A549 (cell line): ENCODE measurements around the gene CNGA1.

Source experiments
- HEYL ChIP-seq: fragments of 250-450 bp; sonication (Bioruptor Pico); IDR thresholded peaks from 2 replicates; pipeline ENCODE4 v1.8.0; 2021; ENCODE audit warnings: mild to moderate bottlenecking, moderate library complexity
- JUN ChIP-seq, 2 experiments: fragments of >200 bp; sonication (Bioruptor Twin); formaldehyde crosslinking; IDR thresholded peaks; 2 replicates in 1 of 2; 3 replicates in 1 of 2; pipeline ENCODE4 v1.6.1; 2016 to 2017
- MYC ChIP-seq: IDR thresholded peaks from 2 replicates; pipeline ENCODE4 v1.6.1; 2012; ENCODE audit warnings: mild to moderate bottlenecking, inconsistent platforms, low read length, improper control_type of control experiment, borderline replicate concordance
- RAD21 ChIP-seq, 2 experiments: fragments of >200 bp in 1 of 2; sonication (Bioruptor Twin) in 1 of 2; formaldehyde crosslinking in 1 of 2; IDR thresholded peaks in 1 of 2; conservative IDR thresholded peaks in 1 of 2; 2 replicates in 1 of 2; 3 replicates in 1 of 2; pipeline ENCODE4 v1.6.1; 2012 to 2018; ENCODE audit warnings: inconsistent platforms in 1 of 2
- RNF2 ChIP-seq: fragments of 200-600 bp; sonication (generic); IDR thresholded peaks from 2 replicates; pipeline ENCODE4 v1.6.1; 2016; ENCODE audit warnings: low read depth, mild to moderate bottlenecking, antibody characterized with exemption, moderate library complexity, borderline replicate concordance
- ZSCAN20 ChIP-seq: fragments of 250-450 bp; sonication (Bioruptor Pico); IDR thresholded peaks from 2 replicates; pipeline ENCODE4 v1.8.0; 2022; ENCODE audit warnings: mild to moderate bottlenecking, moderate library complexity
- TF ChIP-seq, protein P1 (sequence below): fragments of >200 bp; sonication (Bioruptor Twin); formaldehyde crosslinking; IDR thresholded peaks from 3 replicates; pipeline ENCODE4 v1.5.1; 2016
- TF ChIP-seq, protein P2 (sequence below): IDR thresholded peaks from 2 replicates; pipeline ENCODE4 v1.6.1; 2012; ENCODE audit warnings: low read depth, borderline replicate concordance
- TF ChIP-seq, protein P3 (sequence below): fragments of 450-650 bp; IDR thresholded peaks from 2 replicates; pipeline ENCODE4 v1.6.1; 2014; ENCODE audit warnings: antibody characterized with exemption

DNA sequence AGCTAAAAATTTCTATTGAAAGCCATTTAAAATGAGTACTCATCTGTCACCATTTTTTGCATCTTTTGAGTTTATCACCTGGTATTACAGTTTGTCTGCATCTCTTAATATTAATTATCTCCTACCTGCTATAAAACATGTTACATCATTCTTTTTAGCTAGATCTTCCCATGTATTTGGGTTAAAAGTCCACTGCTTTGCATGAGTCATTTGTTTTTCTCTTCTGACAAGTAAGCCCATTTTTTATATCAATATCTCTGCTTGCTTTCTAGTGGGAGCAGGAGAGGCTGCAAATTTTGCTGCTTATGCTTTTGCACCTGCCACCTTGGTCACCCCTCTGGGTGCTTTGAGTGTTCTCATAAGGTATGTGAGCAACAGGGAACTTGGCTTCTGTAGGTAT, 16.2 kb upstream of the CNGA1 start:
- TF ChIP-seq, protein P1, sequence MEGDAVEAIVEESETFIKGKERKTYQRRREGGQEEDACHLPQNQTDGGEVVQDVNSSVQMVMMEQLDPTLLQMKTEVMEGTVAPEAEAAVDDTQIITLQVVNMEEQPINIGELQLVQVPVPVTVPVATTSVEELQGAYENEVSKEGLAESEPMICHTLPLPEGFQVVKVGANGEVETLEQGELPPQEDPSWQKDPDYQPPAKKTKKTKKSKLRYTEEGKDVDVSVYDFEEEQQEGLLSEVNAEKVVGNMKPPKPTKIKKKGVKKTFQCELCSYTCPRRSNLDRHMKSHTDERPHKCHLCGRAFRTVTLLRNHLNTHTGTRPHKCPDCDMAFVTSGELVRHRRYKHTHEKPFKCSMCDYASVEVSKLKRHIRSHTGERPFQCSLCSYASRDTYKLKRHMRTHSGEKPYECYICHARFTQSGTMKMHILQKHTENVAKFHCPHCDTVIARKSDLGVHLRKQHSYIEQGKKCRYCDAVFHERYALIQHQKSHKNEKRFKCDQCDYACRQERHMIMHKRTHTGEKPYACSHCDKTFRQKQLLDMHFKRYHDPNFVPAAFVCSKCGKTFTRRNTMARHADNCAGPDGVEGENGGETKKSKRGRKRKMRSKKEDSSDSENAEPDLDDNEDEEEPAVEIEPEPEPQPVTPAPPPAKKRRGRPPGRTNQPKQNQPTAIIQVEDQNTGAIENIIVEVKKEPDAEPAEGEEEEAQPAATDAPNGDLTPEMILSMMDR: no peak
- TF ChIP-seq RAD21 (conservative IDR thresholded peaks at IDR 0.05 in 1 of 2, IDR thresholded peaks at IDR 0.05 in 1 of 2) (no peak), RNF2 (no peak), HEYL (CRISPR knock-in tag) (no peak), JUN (IDR thresholded peaks at IDR 0.05) (no peak), MYC (no peak), ZSCAN20 (no peak)
- TF ChIP-seq, protein P2, sequence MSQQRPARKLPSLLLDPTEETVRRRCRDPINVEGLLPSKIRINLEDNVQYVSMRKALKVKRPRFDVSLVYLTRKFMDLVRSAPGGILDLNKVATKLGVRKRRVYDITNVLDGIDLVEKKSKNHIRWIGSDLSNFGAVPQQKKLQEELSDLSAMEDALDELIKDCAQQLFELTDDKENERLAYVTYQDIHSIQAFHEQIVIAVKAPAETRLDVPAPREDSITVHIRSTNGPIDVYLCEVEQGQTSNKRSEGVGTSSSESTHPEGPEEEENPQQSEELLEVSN: no peak
- TF ChIP-seq, protein P3, sequence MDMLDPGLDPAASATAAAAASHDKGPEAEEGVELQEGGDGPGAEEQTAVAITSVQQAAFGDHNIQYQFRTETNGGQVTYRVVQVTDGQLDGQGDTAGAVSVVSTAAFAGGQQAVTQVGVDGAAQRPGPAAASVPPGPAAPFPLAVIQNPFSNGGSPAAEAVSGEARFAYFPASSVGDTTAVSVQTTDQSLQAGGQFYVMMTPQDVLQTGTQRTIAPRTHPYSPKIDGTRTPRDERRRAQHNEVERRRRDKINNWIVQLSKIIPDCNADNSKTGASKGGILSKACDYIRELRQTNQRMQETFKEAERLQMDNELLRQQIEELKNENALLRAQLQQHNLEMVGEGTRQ: no peak
